Panc1 (cell line): Measurements from ENCODE around the gene HIF1A.

Experiments used
- CTCF ChIP-seq: fragments of 450-650 bp; IDR thresholded peaks from 2 replicates; pipeline ENCODE4 v1.5.1; 2017; ENCODE audit warnings: mild to moderate bottlenecking
- POLR2AphosphoS5 ChIP-seq: IDR thresholded peaks from 2 replicates; pipeline ENCODE4 v1.6.1; 2012; ENCODE audit warnings: mild to moderate bottlenecking, low read depth, low read length, moderate library complexity
- REST ChIP-seq, 2 experiments: IDR thresholded peaks; 2 replicates each; pipeline ENCODE4 v1.6.1; 2011 to 2012; ENCODE audit warnings: low read depth in 2 of 2, control low read depth in 1 of 2, low read length in 1 of 2, mild to moderate bottlenecking in 1 of 2, moderate library complexity in 1 of 2; ENCODE audit not compliant: insufficient read depth in 1 of 2
- SIN3A ChIP-seq: IDR thresholded peaks from 2 replicates; pipeline ENCODE4 v1.6.1; 2012; ENCODE audit warnings: low read depth, mild to moderate bottlenecking, low read length, moderate library complexity, borderline replicate concordance; ENCODE audit not compliant: insufficient read depth
- TCF7L2 ChIP-seq: IDR thresholded peaks from 2 replicates; pipeline ENCODE4 v1.6.1; 2011; ENCODE audit warnings: mild to moderate bottlenecking, low read depth, low read length, inconsistent platforms

GRCh38 chr14:61646366-61647116 lies 48.8 kb upstream of the HIF1A start:
- TF ChIP-seq CTCF, result no peak
- no peak for TF ChIP-seq POLR2AphosphoS5
- TF ChIP-seq REST (IDR thresholded peaks at IDR 0.05; ENCODE audit: insufficient read depth in 1 of 2, low read depth in 2 of 2, low read length in 1 of 2), result no peak
- TF ChIP-seq TCF7L2, result no peak
- TF ChIP-seq SIN3A, result no peak
